Measurements from ENCODE around the gene KLHL36.

- no peak for TF ChIP-seq CTCF (IDR thresholded peaks at IDR 0.05)
- no peak for TF ChIP-seq POLR2A (IDR thresholded peaks at IDR 0.05)
Observed at GRCh38 chr16:84607694-84608093, 40.6 kb upstream of the KLHL36 start.

Data from right lobe of liver (tissue), 4 donors.